Measurements from ENCODE around the gene GPRIN2. TPM values are rescaled to one million over a fixed set of nuclear protein-coding genes. Genes with fewer than 3 reads are reported as not detected.
"Not testable (repeated sequence)": the region's sequence is repeated elsewhere in the genome, so short reads cannot be mapped to it uniquely, and the experiment has no call there.

GPRIN2 gene
- not detected for total RNA-seq

GRCh38 chr10:46556515-46557318 is at the start of gene GPRIN2:
GPRIN2 (minus strand) TSS chr10:46556658; CDS start chr10:46550736, 5,922 bp downstream.
- Mint-ChIP-seq H3K27ac (no peak within 1 kb of the TSS), H3K4me1 (peaks cover 5% of the 10 kb centered on the region), H3K27me3 (no peaks in the 10 kb centered on the region), H3K4me3 (peak within 1 kb of the TSS; percentile 60), H3K36me3 (no peaks in the 10 kb centered on the region), H3K9me3 (no peaks in the 10 kb centered on the region)
- no peak for DNase-seq

GRCh38 chr10:46600516-46600915 is 44.1 kb upstream of the GPRIN2 start:
- not testable (repeated sequence) for H3K27ac Mint-ChIP-seq, H3K9me3 Mint-ChIP-seq, H3K4me3 Mint-ChIP-seq, H3K4me1 Mint-ChIP-seq, H3K36me3 Mint-ChIP-seq, DNase-seq, H3K27me3 Mint-ChIP-seq

GRCh38 chr10:46597616-46598246 is 41.3 kb upstream of the GPRIN2 start:
- H3K27ac Mint-ChIP-seq, H3K36me3 Mint-ChIP-seq, H3K9me3 Mint-ChIP-seq, H3K27me3 Mint-ChIP-seq, H3K4me1 Mint-ChIP-seq: not testable (repeated sequence)
- peak; percentile 27 for DNase-seq
- peak overlapping the region; percentile 50 for H3K4me3 Mint-ChIP-seq

GRCh38 chr10:46596570-46596969 is 40.1 kb upstream of the GPRIN2 start:
- not testable (repeated sequence) for H3K9me3 Mint-ChIP-seq, DNase-seq, H3K27ac Mint-ChIP-seq, H3K4me1 Mint-ChIP-seq, H3K27me3 Mint-ChIP-seq, H3K4me3 Mint-ChIP-seq, H3K36me3 Mint-ChIP-seq

- not testable (repeated sequence) for H3K4me3 Mint-ChIP-seq, DNase-seq, H3K27ac Mint-ChIP-seq, H3K9me3 Mint-ChIP-seq, H3K4me1 Mint-ChIP-seq, H3K36me3 Mint-ChIP-seq, H3K27me3 Mint-ChIP-seq
These were observed 38.1 kb upstream of the GPRIN2 start for GRCh38 chr10:46594453-46595063.

- H3K9me3 Mint-ChIP-seq, H3K27ac Mint-ChIP-seq, H3K4me3 Mint-ChIP-seq, H3K4me1 Mint-ChIP-seq, H3K27me3 Mint-ChIP-seq, DNase-seq, H3K36me3 Mint-ChIP-seq: not testable (repeated sequence)
These were observed 36.8 kb upstream of the GPRIN2 start for GRCh38 chr10:46593307-46593706.

GRCh38 chr10:46591053-46591452 is 34.6 kb upstream of the GPRIN2 start:
- H3K4me3 Mint-ChIP-seq, DNase-seq, H3K4me1 Mint-ChIP-seq, H3K36me3 Mint-ChIP-seq, H3K9me3 Mint-ChIP-seq, H3K27ac Mint-ChIP-seq, H3K27me3 Mint-ChIP-seq: not testable (repeated sequence)

- not testable (repeated sequence) for DNase-seq, H3K27ac Mint-ChIP-seq, H3K36me3 Mint-ChIP-seq, H3K4me3 Mint-ChIP-seq, H3K4me1 Mint-ChIP-seq, H3K27me3 Mint-ChIP-seq, H3K9me3 Mint-ChIP-seq
These were observed 33.1 kb upstream of the GPRIN2 start for GRCh38 chr10:46589589-46589988.

GRCh38 chr10:46588221-46588620 is 31.8 kb upstream of the GPRIN2 start:
- not testable (repeated sequence) for H3K4me3 Mint-ChIP-seq, H3K27ac Mint-ChIP-seq, DNase-seq, H3K9me3 Mint-ChIP-seq, H3K4me1 Mint-ChIP-seq, H3K27me3 Mint-ChIP-seq, H3K36me3 Mint-ChIP-seq

GRCh38 chr10:46587546-46587945 is 31.1 kb upstream of the GPRIN2 start:
- H3K27ac Mint-ChIP-seq, H3K4me1 Mint-ChIP-seq, H3K9me3 Mint-ChIP-seq, DNase-seq, H3K36me3 Mint-ChIP-seq, H3K4me3 Mint-ChIP-seq, H3K27me3 Mint-ChIP-seq: not testable (repeated sequence)

- DNase-seq, H3K9me3 Mint-ChIP-seq, H3K4me1 Mint-ChIP-seq, H3K36me3 Mint-ChIP-seq, H3K4me3 Mint-ChIP-seq, H3K27ac Mint-ChIP-seq, H3K27me3 Mint-ChIP-seq: not testable (repeated sequence)
These were observed 28.8 kb upstream of the GPRIN2 start for GRCh38 chr10:46585246-46585645.

GRCh38 chr10:46584196-46584595 is 27.7 kb upstream of the GPRIN2 start:
- DNase-seq, H3K27me3 Mint-ChIP-seq, H3K36me3 Mint-ChIP-seq, H3K4me3 Mint-ChIP-seq, H3K9me3 Mint-ChIP-seq, H3K27ac Mint-ChIP-seq, H3K4me1 Mint-ChIP-seq: not testable (repeated sequence)

- not testable (repeated sequence) for H3K36me3 Mint-ChIP-seq, H3K27ac Mint-ChIP-seq, H3K9me3 Mint-ChIP-seq, H3K27me3 Mint-ChIP-seq, H3K4me3 Mint-ChIP-seq, DNase-seq, H3K4me1 Mint-ChIP-seq
These were observed 26.1 kb upstream of the GPRIN2 start for GRCh38 chr10:46582568-46582967.

GRCh38 chr10:46581997-46582396 is 25.5 kb upstream of the GPRIN2 start:
- DNase-seq, H3K4me1 Mint-ChIP-seq, H3K36me3 Mint-ChIP-seq, H3K9me3 Mint-ChIP-seq, H3K4me3 Mint-ChIP-seq, H3K27ac Mint-ChIP-seq, H3K27me3 Mint-ChIP-seq: not testable (repeated sequence)

- not testable (repeated sequence) for H3K27me3 Mint-ChIP-seq, H3K9me3 Mint-ChIP-seq, H3K36me3 Mint-ChIP-seq, H3K4me3 Mint-ChIP-seq, H3K4me1 Mint-ChIP-seq, DNase-seq, H3K27ac Mint-ChIP-seq
These were observed 22.9 kb upstream of the GPRIN2 start for GRCh38 chr10:46579378-46579777.
